GM18517 (cell line): ENCODE results near the gene RTL9.
"Not testable (repeated sequence)": the region's sequence is repeated elsewhere in the genome, so short reads cannot be mapped to it uniquely, and the experiment has no call there.

Experiments
- ATAC-seq: cut with Tn5 transposase; IDR thresholded peaks from one replicate; pipeline ENCODE4 v1.9.1; 2021; ENCODE audit warnings: mild to moderate bottlenecking, moderate library complexity; ENCODE audit not compliant: unreplicated experiment

Gene RTL9

GRCh38 chrX:110404376-110404775 is 45.7 kb downstream of the RTL9 start:
- ATAC-seq, result no peak

- ATAC-seq, result not testable (repeated sequence)
These were observed 47.6 kb downstream of the RTL9 start for GRCh38 chrX:110406250-110406649.

GRCh38 chrX:110406822-110407221 is 48.2 kb downstream of the RTL9 start:
- ATAC-seq, result no peak

GRCh38 chrX:110407910-110408545 is 49.4 kb downstream of the RTL9 start:
- ATAC-seq, result no peak
